SK-N-SH treated with all-trans-retinoic acid at 6 μM for 48 hours (cell line): Measurements from ENCODE around the gene TMEFF2.
"Not testable (repeated sequence)": the region's sequence is repeated elsewhere in the genome, so short reads cannot be mapped to it uniquely, and the experiment has no call there.

Experiments used
- ATAC-seq: fragments of 200-7000 bp; cut with Tn5 transposase; 3 replicates; pipeline ENCODE4 v1.9.1; 2020; ENCODE audit warnings: mild to moderate bottlenecking, moderate library complexity
- ARNTL ChIP-seq: fragments of 450-650 bp; formaldehyde crosslinking; IDR thresholded peaks from 2 replicates; pipeline ENCODE4 v1.5.0; 2020; ENCODE audit warnings: low read depth, mild to moderate bottlenecking, moderate library complexity, borderline replicate concordance
- ESRRG ChIP-seq: fragments of 250-450 bp; sonication (Bioruptor Pico); IDR thresholded peaks from 2 replicates; pipeline ENCODE4 v1.6.1; 2021; ENCODE audit warnings: mild to moderate bottlenecking
- GLIS3 ChIP-seq: fragments of 250-450 bp; sonication (Bioruptor Pico); IDR thresholded peaks from 2 replicates; pipeline ENCODE4 v1.5.0; 2020; ENCODE audit warnings: mild to moderate bottlenecking, moderate library complexity
- ISL1 ChIP-seq: fragments of 250-450 bp; sonication (Bioruptor Pico); IDR thresholded peaks from 2 replicates; pipeline ENCODE4 v2.1.2; 2022; ENCODE audit warnings: mild to moderate bottlenecking, moderate library complexity
- OSR1 ChIP-seq: fragments of 250-450 bp; sonication (Bioruptor Pico); IDR thresholded peaks from 2 replicates; pipeline ENCODE4 v1.8.0; 2022; ENCODE audit warnings: moderate library complexity, mild to moderate bottlenecking, inconsistent platforms
- PATZ1 ChIP-seq: fragments of 250-450 bp; sonication (Bioruptor Pico); IDR thresholded peaks from 2 replicates; pipeline ENCODE4 v1.8.0; 2020; ENCODE audit warnings: mild to moderate bottlenecking, moderate library complexity, borderline replicate concordance
- POU6F1 ChIP-seq: fragments of 250-450 bp; sonication (Bioruptor Pico); IDR thresholded peaks from 2 replicates; pipeline ENCODE4 v1.8.0; 2021; ENCODE audit warnings: low read depth, mild to moderate bottlenecking, moderate library complexity, borderline replicate concordance
- PPARA ChIP-seq: fragments of 250-450 bp; sonication (Bioruptor Pico); IDR thresholded peaks from 2 replicates; pipeline ENCODE4 v1.5.0; 2020; ENCODE audit warnings: mild to moderate bottlenecking, borderline replicate concordance
- RARB ChIP-seq: fragments of 250-450 bp; sonication (Bioruptor Pico); IDR thresholded peaks from 2 replicates; pipeline ENCODE4 v1.8.0; 2021; ENCODE audit warnings: mild to moderate bottlenecking, moderate library complexity
- SNAI2 ChIP-seq: fragments of 250-450 bp; sonication (Bioruptor Pico); IDR thresholded peaks from 2 replicates; pipeline ENCODE4 v1.5.0; 2020; ENCODE audit warnings: mild to moderate bottlenecking, moderate library complexity
- TCF4 ChIP-seq: fragments of 250-450 bp; sonication (Bioruptor Pico); IDR thresholded peaks from 2 replicates; pipeline ENCODE4 v1.8.0; 2021; ENCODE audit warnings: mild to moderate bottlenecking, moderate library complexity, borderline replicate concordance
- ZC3H10 ChIP-seq: fragments of 250-450 bp; sonication (Bioruptor Pico); IDR thresholded peaks from 2 replicates; pipeline ENCODE4 v1.5.1; 2021; ENCODE audit warnings: mild to moderate bottlenecking, moderate library complexity
- ZFP3 ChIP-seq: fragments of 250-450 bp; sonication (Bioruptor Pico); IDR thresholded peaks from 2 replicates; pipeline ENCODE4 v1.5.0; 2020; ENCODE audit warnings: mild to moderate bottlenecking, moderate library complexity
- ZFP30 ChIP-seq: fragments of 450-650 bp; formaldehyde crosslinking; IDR thresholded peaks from 2 replicates; pipeline ENCODE4 v1.5.0; 2022; ENCODE audit warnings: mild to moderate bottlenecking, moderate library complexity
- ZNF565 ChIP-seq: fragments of 450-650 bp; formaldehyde crosslinking; conservative IDR thresholded peaks from 2 replicates; pipeline ENCODE4 v1.5.0; 2020; ENCODE audit warnings: low read depth, mild to moderate bottlenecking, moderate library complexity
- ZNF70 ChIP-seq: fragments of 450-650 bp; formaldehyde crosslinking; IDR thresholded peaks from 2 replicates; pipeline ENCODE4 v1.5.0; 2020; ENCODE audit warnings: mild to moderate bottlenecking, moderate library complexity
- ZNF8 ChIP-seq: fragments of 450-650 bp; formaldehyde crosslinking; IDR thresholded peaks from 2 replicates; pipeline ENCODE4 v1.5.0; 2020; ENCODE audit warnings: mild to moderate bottlenecking, moderate library complexity
- TF ChIP-seq, protein P1 (sequence below): fragments of 250-450 bp; sonication (Bioruptor Pico); IDR thresholded peaks from 2 replicates; pipeline ENCODE4 v1.5.0; 2020; ENCODE audit warnings: mild to moderate bottlenecking, moderate library complexity
- TF ChIP-seq, protein P2 (sequence below): fragments of 250-450 bp; sonication (Bioruptor Pico); IDR thresholded peaks from 2 replicates; pipeline ENCODE4 v1.5.1; 2020; ENCODE audit warnings: low read depth, mild to moderate bottlenecking, moderate library complexity
- TF ChIP-seq, protein P3 (sequence below): fragments of 250-450 bp; sonication (Bioruptor Pico); IDR thresholded peaks from 2 replicates; pipeline ENCODE4 v1.5.1; 2021; ENCODE audit warnings: mild to moderate bottlenecking, moderate library complexity

Gene TMEFF2

GRCh38 chr2:191922736-191923651, 271.7 kb downstream of the TMEFF2 start:
- TF ChIP-seq ZNF565 (no peak), ZFP3 (CRISPR knock-in tag) (no peak), ESRRG (no peak), POU6F1 (CRISPR knock-in tag) (no peak), SNAI2 (CRISPR knock-in tag) (no peak), ZNF70 (CRISPR knock-in tag) (no peak), OSR1 (CRISPR knock-in tag) (no peak), PPARA (CRISPR knock-in tag) (no peak), ZC3H10 (CRISPR knock-in tag) (no peak), RARB (CRISPR knock-in tag) (no peak), ISL1 (CRISPR knock-in tag) (no peak), GLIS3 (CRISPR knock-in tag) (no peak), TCF4 (CRISPR knock-in tag) (no peak), PATZ1 (CRISPR knock-in tag) (no peak), ZNF8 (CRISPR knock-in tag) (no peak)
- TF ChIP-seq, protein P1, sequence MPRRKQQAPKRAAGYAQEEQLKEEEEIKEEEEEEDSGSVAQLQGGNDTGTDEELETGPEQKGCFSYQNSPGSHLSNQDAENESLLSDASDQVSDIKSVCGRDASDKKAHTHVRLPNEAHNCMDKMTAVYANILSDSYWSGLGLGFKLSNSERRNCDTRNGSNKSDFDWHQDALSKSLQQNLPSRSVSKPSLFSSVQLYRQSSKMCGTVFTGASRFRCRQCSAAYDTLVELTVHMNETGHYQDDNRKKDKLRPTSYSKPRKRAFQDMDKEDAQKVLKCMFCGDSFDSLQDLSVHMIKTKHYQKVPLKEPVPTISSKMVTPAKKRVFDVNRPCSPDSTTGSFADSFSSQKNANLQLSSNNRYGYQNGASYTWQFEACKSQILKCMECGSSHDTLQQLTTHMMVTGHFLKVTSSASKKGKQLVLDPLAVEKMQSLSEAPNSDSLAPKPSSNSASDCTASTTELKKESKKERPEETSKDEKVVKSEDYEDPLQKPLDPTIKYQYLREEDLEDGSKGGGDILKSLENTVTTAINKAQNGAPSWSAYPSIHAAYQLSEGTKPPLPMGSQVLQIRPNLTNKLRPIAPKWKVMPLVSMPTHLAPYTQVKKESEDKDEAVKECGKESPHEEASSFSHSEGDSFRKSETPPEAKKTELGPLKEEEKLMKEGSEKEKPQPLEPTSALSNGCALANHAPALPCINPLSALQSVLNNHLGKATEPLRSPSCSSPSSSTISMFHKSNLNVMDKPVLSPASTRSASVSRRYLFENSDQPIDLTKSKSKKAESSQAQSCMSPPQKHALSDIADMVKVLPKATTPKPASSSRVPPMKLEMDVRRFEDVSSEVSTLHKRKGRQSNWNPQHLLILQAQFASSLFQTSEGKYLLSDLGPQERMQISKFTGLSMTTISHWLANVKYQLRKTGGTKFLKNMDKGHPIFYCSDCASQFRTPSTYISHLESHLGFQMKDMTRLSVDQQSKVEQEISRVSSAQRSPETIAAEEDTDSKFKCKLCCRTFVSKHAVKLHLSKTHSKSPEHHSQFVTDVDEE (CRISPR knock-in tag), result no peak
- TF ChIP-seq, protein P2, sequence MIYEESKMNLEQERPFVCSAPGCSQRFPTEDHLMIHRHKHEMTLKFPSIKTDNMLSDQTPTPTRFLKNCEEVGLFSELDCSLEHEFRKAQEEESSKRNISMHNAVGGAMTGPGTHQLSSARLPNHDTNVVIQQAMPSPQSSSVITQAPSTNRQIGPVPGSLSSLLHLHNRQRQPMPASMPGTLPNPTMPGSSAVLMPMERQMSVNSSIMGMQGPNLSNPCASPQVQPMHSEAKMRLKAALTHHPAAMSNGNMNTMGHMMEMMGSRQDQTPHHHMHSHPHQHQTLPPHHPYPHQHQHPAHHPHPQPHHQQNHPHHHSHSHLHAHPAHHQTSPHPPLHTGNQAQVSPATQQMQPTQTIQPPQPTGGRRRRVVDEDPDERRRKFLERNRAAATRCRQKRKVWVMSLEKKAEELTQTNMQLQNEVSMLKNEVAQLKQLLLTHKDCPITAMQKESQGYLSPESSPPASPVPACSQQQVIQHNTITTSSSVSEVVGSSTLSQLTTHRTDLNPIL, result no peak
- TF ChIP-seq, protein P3, sequence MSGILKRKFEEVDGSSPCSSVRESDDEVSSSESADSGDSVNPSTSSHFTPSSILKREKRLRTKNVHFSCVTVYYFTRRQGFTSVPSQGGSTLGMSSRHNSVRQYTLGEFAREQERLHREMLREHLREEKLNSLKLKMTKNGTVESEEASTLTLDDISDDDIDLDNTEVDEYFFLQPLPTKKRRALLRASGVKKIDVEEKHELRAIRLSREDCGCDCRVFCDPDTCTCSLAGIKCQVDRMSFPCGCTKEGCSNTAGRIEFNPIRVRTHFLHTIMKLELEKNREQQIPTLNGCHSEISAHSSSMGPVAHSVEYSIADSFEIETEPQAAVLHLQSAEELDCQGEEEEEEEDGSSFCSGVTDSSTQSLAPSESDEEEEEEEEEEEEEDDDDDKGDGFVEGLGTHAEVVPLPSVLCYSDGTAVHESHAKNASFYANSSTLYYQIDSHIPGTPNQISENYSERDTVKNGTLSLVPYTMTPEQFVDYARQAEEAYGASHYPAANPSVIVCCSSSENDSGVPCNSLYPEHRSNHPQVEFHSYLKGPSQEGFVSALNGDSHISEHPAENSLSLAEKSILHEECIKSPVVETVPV (CRISPR knock-in tag), result no peak
- ATAC-seq, result no peak

DNA sequence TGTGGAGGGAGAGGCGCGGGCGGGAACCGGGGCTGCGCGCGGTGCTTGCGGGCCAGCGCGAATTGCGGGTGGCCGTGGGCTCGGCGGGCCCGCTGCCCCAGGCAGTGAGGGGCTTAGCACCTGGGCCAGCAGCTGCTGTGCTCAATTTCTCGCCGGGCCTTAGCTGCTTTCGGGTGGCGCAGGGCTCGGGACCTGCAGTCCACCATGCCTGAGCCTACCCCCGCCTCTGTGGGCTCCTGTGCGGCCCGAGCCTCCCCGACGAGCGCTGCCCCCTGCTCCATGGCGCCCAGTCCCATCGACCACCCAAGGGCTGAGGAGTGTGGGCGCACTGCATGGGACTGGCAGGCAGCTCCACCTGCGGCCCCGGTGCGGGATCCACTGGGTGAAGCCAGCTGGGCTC, 273.1 kb downstream of the TMEFF2 start:
- ATAC-seq, result not testable (repeated sequence)

GRCh38 chr2:191920502-191920901, 274.2 kb downstream of the TMEFF2 start:
- TF ChIP-seq ZNF565 (no peak), ZFP3 (CRISPR knock-in tag) (no peak), ARNTL (CRISPR knock-in tag) (no peak), ESRRG (no peak), ZFP30 (CRISPR knock-in tag) (no peak), PPARA (CRISPR knock-in tag) (no peak), SNAI2 (CRISPR knock-in tag) (no peak)
- TF ChIP-seq, protein P1 (CRISPR knock-in tag), result no peak
- TF ChIP-seq, protein P3 (CRISPR knock-in tag), result no peak
- ATAC-seq, result no peak
